Activated T-helper 1 cell treated with anti-CD3 and anti-CD28 coated beads, Interleukin-12 subunit alpha, Interleukin-12 subunit beta, Interleukin-2, Interleukin-4 antibody, amounts not matched to agents 30 ng/mL and 10 ng/mL and 1 ng/mL, durations not matched to agents 14 hours and 24 hours and 36 hours (primary cell): ENCODE data around the gene STK32A. TPM values are rescaled to one million over a fixed set of nuclear protein-coding genes. Genes with fewer than 3 reads are reported as not detected.

ENCODE experiments used
- DNase-seq: peaks from one replicate; pipeline ENCODE4 v3.0.0; 2021; ENCODE audit warnings: low spot score
- H3K27ac Mint-ChIP-seq: one replicate; pipeline ENCODE4 v1.8.0; 2021; ENCODE audit warnings: mild to moderate bottlenecking, mixed read lengths
- H3K27me3 Mint-ChIP-seq: one replicate; pipeline ENCODE4 v1.8.0; 2022; ENCODE audit warnings: mild to moderate bottlenecking, moderate library complexity, mixed read lengths; ENCODE audit not compliant: insufficient read depth
- H3K36me3 Mint-ChIP-seq: one replicate; pipeline ENCODE4 v1.8.0; 2021; ENCODE audit warnings: low read depth, mixed read lengths
- H3K4me1 Mint-ChIP-seq: one replicate; pipeline ENCODE4 v1.8.0; 2021; ENCODE audit warnings: low read depth, mixed read lengths
- H3K4me3 Mint-ChIP-seq: one replicate; pipeline ENCODE4 v1.8.0; 2021; ENCODE audit warnings: mild to moderate bottlenecking, moderate library complexity, mixed read lengths
- H3K9me3 Mint-ChIP-seq: one replicate; pipeline ENCODE4 v1.8.0; 2021; ENCODE audit warnings: mixed read lengths
- intact Hi-C: fragments of 100-400 bp; cut with micrococcal nuclease; formaldehyde crosslinking; loops from one replicate; pipeline ENCODE4 v1.15.1; 2024
- total RNA-seq: library from RNA; stranded (reverse); gene quantifications from 2 replicates; pipeline ENCODE4 v1.2.3, GENCODE V29; 2022

STK32A gene
- total RNA-seq, 1 donor from 2014 or later = not detected

GRCh38 chr5:147391781-147392180, 157.0 kb downstream of the STK32A start:
- DNase-seq = no peak
- intact Hi-C loops = no loop called here
- no peak overlapping the region for H3K4me3 Mint-ChIP-seq
- H3K36me3 Mint-ChIP-seq = no peaks in the 10 kb centered on the region
- no peaks in the 10 kb centered on the region for H3K9me3 Mint-ChIP-seq
- H3K27ac Mint-ChIP-seq = no peak overlapping the region
- no peaks in the 10 kb centered on the region for H3K4me1 Mint-ChIP-seq
- no peaks in the 10 kb centered on the region for H3K27me3 Mint-ChIP-seq

- H3K27me3 Mint-ChIP-seq = no peaks in the 10 kb centered on the region
- H3K4me3 Mint-ChIP-seq = no peak overlapping the region
- intact Hi-C loops = no loop called here
- no peak overlapping the region for H3K27ac Mint-ChIP-seq
- no peaks in the 10 kb centered on the region for H3K36me3 Mint-ChIP-seq
- no peak for DNase-seq
- H3K9me3 Mint-ChIP-seq = no peaks in the 10 kb centered on the region
- H3K4me1 Mint-ChIP-seq = no peaks in the 10 kb centered on the region
These were observed 159.2 kb downstream of the STK32A start for GRCh38 chr5:147393874-147394672.

GRCh38 chr5:147396070-147396823, 161.4 kb downstream of the STK32A start:
- H3K27ac Mint-ChIP-seq = no peak overlapping the region
- no peaks in the 10 kb centered on the region for H3K9me3 Mint-ChIP-seq
- H3K4me1 Mint-ChIP-seq = no peaks in the 10 kb centered on the region
- no peaks in the 10 kb centered on the region for H3K36me3 Mint-ChIP-seq
- DNase-seq = no peak
- intact Hi-C loops = no loop called here
- H3K4me3 Mint-ChIP-seq = no peak overlapping the region
- no peaks in the 10 kb centered on the region for H3K27me3 Mint-ChIP-seq

GRCh38 chr5:147397616-147398015, 162.8 kb downstream of the STK32A start:
- H3K27me3 Mint-ChIP-seq = no peaks in the 10 kb centered on the region
- H3K4me1 Mint-ChIP-seq = no peaks in the 10 kb centered on the region
- H3K27ac Mint-ChIP-seq = no peak overlapping the region
- intact Hi-C loops = no loop called here
- no peaks in the 10 kb centered on the region for H3K9me3 Mint-ChIP-seq
- H3K4me3 Mint-ChIP-seq = no peak overlapping the region
- H3K36me3 Mint-ChIP-seq = no peaks in the 10 kb centered on the region
- DNase-seq = no peak

- no peak for DNase-seq
- no peak overlapping the region for H3K27ac Mint-ChIP-seq
- intact Hi-C loops = no loop called here
- H3K4me1 Mint-ChIP-seq = no peaks in the 10 kb centered on the region
- no peak overlapping the region for H3K4me3 Mint-ChIP-seq
- H3K36me3 Mint-ChIP-seq = no peaks in the 10 kb centered on the region
- no peaks in the 10 kb centered on the region for H3K27me3 Mint-ChIP-seq
- no peaks in the 10 kb centered on the region for H3K9me3 Mint-ChIP-seq
These were observed 164.0 kb downstream of the STK32A start for GRCh38 chr5:147398860-147399259.

- no peak overlapping the region for H3K27ac Mint-ChIP-seq
- H3K4me1 Mint-ChIP-seq = no peaks in the 10 kb centered on the region
- H3K27me3 Mint-ChIP-seq = no peaks in the 10 kb centered on the region
- intact Hi-C loops = no loop called here
- H3K36me3 Mint-ChIP-seq = no peaks in the 10 kb centered on the region
- DNase-seq = no peak
- no peaks in the 10 kb centered on the region for H3K9me3 Mint-ChIP-seq
- H3K4me3 Mint-ChIP-seq = no peak overlapping the region
These were observed 165.4 kb downstream of the STK32A start for GRCh38 chr5:147400126-147400809.

- no peaks in the 10 kb centered on the region for H3K9me3 Mint-ChIP-seq
- intact Hi-C loops = no loop called here
- no peaks in the 10 kb centered on the region for H3K27me3 Mint-ChIP-seq
- DNase-seq = no peak
- no peaks in the 10 kb centered on the region for H3K36me3 Mint-ChIP-seq
- H3K4me1 Mint-ChIP-seq = no peaks in the 10 kb centered on the region
- H3K4me3 Mint-ChIP-seq = no peak overlapping the region
- no peak overlapping the region for H3K27ac Mint-ChIP-seq
These were observed 166.1 kb downstream of the STK32A start for GRCh38 chr5:147400881-147401280.

DNA sequence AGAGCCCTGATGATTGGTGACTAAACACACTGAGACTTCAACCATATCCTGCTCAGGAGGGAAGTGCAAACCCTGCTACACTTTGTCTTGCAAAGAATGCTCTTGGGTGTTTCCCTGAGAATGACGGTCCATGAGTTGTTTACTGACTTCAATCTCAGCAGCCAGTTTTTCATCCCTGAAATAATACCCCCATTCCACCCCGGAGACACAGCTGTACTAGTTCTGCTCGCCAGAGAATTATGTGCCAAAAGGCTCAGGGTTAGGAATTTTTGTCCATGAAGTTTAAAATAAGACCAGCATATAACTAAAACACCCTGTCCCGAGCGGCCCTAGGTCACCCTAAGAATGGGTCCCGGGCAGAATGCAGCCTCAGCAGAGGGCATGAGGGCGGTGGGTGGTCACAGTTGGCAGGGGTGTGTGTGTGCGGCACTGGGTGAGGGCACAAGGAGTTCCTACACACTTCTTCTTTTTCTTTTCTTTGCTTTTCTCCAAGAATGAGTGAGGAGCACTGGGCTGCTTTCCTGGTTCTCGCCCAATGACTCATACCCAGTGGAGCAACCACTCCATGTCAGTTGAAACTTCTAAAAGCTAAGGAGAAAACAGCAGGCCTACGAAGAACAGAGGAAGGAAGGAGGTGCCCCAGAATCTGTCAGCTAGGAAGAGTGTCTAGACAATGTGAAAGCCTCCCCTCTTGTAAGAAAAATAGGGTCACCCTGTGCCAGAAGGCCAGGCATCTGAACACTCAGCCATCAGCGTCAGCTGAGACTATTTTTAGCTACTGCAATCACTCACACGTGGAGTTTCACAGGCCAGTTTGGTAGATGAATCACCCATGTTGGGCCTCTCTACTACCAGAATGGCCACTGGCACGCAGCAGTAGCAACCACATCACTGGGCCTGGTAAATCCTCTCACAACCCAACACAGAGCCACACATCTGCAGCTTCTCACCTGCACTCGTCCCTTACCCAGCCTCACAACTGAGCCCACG, 169.1 kb downstream of the STK32A start:
- Mint-ChIP-seq H3K4me1 (no peaks in the 10 kb centered on the region), H3K27me3 (no peaks in the 10 kb centered on the region), H3K9me3 (no peaks in the 10 kb centered on the region), H3K4me3 (no peak overlapping the region), H3K27ac (peak overlapping the region; percentile 40), H3K36me3 (no peaks in the 10 kb centered on the region)
- intact Hi-C loops = no loop called here
- DNase-seq = no peak

DNA sequence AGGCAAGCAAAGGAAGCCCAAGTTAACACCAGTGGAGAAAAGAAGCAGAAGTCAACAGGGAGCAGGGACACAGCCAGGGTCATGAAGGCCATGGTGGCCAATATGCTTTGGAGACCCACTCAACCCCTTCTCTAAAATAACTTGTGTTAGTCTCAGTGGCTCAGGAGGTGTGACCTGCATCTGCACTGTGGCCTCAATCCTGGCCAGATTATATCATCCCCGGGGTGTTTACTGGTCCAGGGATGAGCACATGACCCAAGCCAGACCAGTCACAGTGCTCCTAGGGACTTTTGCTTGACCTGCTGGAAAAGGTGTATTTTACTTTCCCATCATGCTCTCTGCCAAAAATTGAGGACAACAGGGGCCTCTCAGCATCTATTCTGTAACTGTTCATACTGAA, 169.9 kb downstream of the STK32A start:
- H3K27me3 Mint-ChIP-seq = no peaks in the 10 kb centered on the region
- H3K4me1 Mint-ChIP-seq = no peaks in the 10 kb centered on the region
- no peaks in the 10 kb centered on the region for H3K9me3 Mint-ChIP-seq
- peak overlapping the region; percentile 40 for H3K27ac Mint-ChIP-seq
- DNase-seq = no peak
- no peak overlapping the region for H3K4me3 Mint-ChIP-seq
- intact Hi-C loops = no loop called here
- H3K36me3 Mint-ChIP-seq = no peaks in the 10 kb centered on the region

DNA sequence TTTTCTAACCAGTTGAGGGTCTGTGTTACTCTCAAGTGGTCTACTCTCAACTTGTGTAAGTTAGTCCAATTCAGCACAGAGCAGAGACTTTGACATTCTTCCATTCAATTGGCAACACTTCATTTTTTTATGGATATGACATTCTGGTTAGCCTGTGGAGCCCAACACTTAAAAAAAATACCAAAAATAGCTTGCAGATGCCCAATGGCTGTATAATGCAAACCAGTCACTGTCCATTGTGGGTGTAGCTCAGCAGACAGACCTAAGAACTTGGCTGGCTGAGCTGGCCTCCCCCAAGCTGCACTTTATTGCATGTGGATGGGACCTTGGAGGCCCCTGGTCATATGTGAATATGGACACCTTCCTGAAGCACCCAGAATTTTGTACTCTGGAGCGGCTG, 171.8 kb downstream of the STK32A start:
- Mint-ChIP-seq H3K27me3 (no peaks in the 10 kb centered on the region), H3K27ac (no peak overlapping the region), H3K36me3 (no peaks in the 10 kb centered on the region), H3K4me3 (no peak overlapping the region), H3K9me3 (no peaks in the 10 kb centered on the region), H3K4me1 (no peaks in the 10 kb centered on the region)
- intact Hi-C loops = no loop called here
- DNase-seq = no peak

DNA sequence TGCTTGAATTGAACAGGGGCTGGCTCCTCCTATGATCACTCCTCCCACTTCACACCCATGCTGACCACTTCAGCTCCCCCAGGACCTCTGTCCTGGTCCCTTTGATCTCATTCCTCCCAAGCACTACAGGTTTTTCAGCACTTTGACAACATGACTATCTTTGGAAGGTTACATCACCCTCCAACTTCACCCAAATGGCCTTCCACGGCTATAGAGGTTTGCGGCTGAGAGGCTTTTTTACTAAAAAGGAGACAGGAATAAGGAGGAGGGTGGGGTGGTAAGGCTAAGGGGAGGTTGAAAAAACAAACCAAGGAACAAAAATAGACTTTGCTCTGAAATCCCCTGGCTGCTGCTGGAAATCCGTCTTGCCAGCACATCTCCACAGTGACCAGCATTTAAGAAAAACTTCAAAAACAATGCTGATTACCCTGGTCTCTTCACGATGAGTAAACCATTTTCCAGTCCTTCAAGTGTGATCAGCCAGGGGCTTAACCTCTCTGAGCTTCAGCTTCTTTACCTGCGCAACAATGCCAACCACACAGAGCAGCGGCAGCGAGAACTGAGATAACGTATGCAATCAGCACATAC, 172.4 kb downstream of the STK32A start:
- H3K27ac Mint-ChIP-seq = no peak overlapping the region
- no peak overlapping the region for H3K4me3 Mint-ChIP-seq
- H3K27me3 Mint-ChIP-seq = no peaks in the 10 kb centered on the region
- H3K36me3 Mint-ChIP-seq = no peaks in the 10 kb centered on the region
- DNase-seq = no peak
- no peaks in the 10 kb centered on the region for H3K9me3 Mint-ChIP-seq
- H3K4me1 Mint-ChIP-seq = no peaks in the 10 kb centered on the region
- intact Hi-C loops = no loop called here

DNA sequence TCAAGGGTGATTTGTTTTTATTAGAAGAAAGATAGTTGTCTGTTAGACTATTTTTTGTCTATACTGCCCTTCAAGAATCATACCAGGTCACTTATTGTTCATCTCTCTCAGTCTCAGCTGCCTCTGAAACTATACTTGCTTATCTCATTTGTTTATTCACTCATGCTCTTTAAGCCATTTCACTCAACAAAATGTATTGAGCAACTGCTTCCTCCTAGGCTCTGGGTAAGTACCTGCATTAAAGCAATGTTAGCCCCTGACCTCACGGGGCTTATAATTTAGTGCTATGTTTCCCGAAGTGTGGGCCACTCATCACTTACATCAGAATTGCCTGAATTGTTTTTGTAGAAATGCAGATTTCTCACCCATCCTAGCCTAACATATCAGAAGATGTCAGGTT, 174.2 kb downstream of the STK32A start:
- no peak overlapping the region for H3K4me3 Mint-ChIP-seq
- H3K27ac Mint-ChIP-seq = no peak overlapping the region
- H3K4me1 Mint-ChIP-seq = no peaks in the 10 kb centered on the region
- no peaks in the 10 kb centered on the region for H3K27me3 Mint-ChIP-seq
- H3K9me3 Mint-ChIP-seq = no peaks in the 10 kb centered on the region
- no peak for DNase-seq
- intact Hi-C loops = no loop called here
- H3K36me3 Mint-ChIP-seq = no peaks in the 10 kb centered on the region
